Measurements from ENCODE around the gene ADAM8.
"Not testable (repeated sequence)": the region's sequence is repeated elsewhere in the genome, so short reads cannot be mapped to it uniquely, and the experiment has no call there.

Gene ADAM8

GRCh38 chr10:133229265-133230043 is 47.2 kb downstream of the ADAM8 start:
- DNase-seq: no peak

GRCh38 chr10:133227256-133227655 is 49.4 kb downstream of the ADAM8 start:
- no peak for DNase-seq

GRCh38 chr10:133226251-133226808 is 50.3 kb downstream of the ADAM8 start:
- DNase-seq: no peak

GRCh38 chr10:133225707-133226191 is 50.9 kb downstream of the ADAM8 start:
- no peak for DNase-seq

GRCh38 chr10:133224756-133225372 is 51.8 kb downstream of the ADAM8 start:
- DNase-seq: no peak

- DNase-seq: no peak
These were observed 52.6 kb downstream of the ADAM8 start for GRCh38 chr10:133224076-133224475.

- DNase-seq: not testable (repeated sequence)
These were observed 54.9 kb downstream of the ADAM8 start for GRCh38 chr10:133221756-133222155.

GRCh38 chr10:133221331-133221730 is 55.3 kb downstream of the ADAM8 start:
- DNase-seq: no peak

- DNase-seq: no peak
These were observed 56.9 kb downstream of the ADAM8 start for GRCh38 chr10:133219782-133220181.

GRCh38 chr10:133218891-133219290 is 57.8 kb downstream of the ADAM8 start:
- no peak for DNase-seq

GRCh38 chr10:133217800-133218589 is 58.7 kb downstream of the ADAM8 start:
- no peak for DNase-seq

GRCh38 chr10:133216776-133217175 is 59.9 kb downstream of the ADAM8 start:
- no peak for DNase-seq

- no peak for DNase-seq
These were observed 61.1 kb downstream of the ADAM8 start for GRCh38 chr10:133215586-133215985.

GRCh38 chr10:133214468-133215410 is 61.9 kb downstream of the ADAM8 start:
- no peak for DNase-seq

GRCh38 chr10:133213641-133214467 is 62.8 kb downstream of the ADAM8 start:
- DNase-seq: no peak

- DNase-seq: no peak
These were observed 63.7 kb downstream of the ADAM8 start for GRCh38 chr10:133212853-133213494.
